HG03097 (cell line): ENCODE results near the gene PGAM5.

Experiments
- ATAC-seq: cut with Tn5 transposase; IDR thresholded peaks from one replicate; pipeline ENCODE4 v1.9.1; 2021; ENCODE audit not compliant: unreplicated experiment, low FRiP score

PGAM5 gene

DNA sequence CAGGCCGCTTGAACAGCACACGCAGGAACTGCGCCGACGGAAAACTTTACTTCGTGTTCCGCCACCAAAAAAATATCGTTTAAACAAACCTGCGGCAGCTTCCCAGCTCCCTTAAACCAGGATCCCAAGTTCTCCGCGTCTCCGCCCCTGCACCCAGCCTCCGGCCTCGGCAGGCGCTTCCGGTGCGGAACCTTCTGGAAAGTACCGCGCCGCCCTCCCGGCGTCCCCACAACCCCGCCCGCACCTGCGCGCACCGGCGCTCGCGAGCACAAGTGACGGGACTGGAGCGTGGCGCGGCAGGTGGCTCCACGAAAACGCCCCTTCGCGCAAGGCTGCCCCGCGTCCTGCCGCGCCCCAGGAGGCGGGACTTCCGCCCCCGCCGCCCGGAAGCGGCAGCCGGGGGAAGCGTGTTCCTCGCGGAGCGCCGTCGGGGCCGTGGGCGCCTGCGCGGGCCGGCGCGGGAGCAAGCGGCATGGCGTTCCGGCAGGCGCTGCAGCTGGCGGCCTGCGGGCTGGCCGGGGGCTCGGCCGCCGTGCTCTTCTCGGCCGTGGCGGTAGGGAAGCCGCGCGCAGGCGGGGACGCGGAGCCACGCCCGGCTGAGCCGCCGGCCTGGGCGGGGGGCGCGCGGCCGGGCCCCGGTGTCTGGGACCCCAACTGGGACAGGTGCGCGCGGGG lies at the start of gene PGAM5:
Gene PGAM5, plus strand, starts transcription at position 438 of the 675 bp plus-strand sequence. Its CDS starts 35 bp downstream, at position 473.
- ATAC-seq: peak; percentile 84

DNA sequence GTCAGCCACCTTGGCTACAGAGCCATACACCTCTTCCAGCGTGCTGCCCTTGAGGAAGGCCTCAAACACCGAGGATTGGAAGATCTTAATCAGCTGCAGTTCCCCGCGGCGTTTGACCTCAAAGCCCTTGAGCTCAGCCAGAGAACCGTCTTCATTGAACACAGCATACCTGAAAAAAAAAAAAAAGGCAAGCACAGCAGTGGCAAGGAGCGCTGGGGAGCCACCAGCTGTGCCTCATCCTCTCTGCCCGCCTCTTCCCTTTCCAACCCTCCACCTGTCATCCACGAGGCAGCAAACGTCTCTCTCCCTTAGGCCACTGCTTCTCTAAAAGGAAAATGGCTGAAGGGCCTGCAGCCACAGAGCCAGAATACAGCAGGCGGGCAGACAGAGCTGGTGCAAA lies 49.6 kb upstream of the PGAM5 start:
- no peak for ATAC-seq

DNA sequence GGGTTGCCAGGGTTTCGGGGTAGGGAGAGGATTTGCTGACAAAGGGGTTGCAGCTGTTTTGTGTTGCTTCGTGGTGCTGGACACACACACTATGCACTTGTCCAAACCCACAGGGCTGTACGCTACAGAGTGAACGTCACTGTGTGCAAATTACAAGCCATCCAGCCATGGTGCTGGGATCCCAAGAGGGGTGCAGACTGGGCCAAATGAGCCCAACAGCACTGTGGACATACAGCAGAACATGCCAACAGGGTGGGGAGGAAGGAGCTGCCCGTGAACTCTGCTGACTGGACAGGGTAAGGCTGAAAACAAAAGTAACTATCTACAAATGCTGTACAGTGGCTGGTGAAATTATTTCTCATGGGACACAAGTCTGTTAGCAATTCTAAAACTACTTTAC lies 48.7 kb upstream of the PGAM5 start:
- no peak for ATAC-seq

DNA sequence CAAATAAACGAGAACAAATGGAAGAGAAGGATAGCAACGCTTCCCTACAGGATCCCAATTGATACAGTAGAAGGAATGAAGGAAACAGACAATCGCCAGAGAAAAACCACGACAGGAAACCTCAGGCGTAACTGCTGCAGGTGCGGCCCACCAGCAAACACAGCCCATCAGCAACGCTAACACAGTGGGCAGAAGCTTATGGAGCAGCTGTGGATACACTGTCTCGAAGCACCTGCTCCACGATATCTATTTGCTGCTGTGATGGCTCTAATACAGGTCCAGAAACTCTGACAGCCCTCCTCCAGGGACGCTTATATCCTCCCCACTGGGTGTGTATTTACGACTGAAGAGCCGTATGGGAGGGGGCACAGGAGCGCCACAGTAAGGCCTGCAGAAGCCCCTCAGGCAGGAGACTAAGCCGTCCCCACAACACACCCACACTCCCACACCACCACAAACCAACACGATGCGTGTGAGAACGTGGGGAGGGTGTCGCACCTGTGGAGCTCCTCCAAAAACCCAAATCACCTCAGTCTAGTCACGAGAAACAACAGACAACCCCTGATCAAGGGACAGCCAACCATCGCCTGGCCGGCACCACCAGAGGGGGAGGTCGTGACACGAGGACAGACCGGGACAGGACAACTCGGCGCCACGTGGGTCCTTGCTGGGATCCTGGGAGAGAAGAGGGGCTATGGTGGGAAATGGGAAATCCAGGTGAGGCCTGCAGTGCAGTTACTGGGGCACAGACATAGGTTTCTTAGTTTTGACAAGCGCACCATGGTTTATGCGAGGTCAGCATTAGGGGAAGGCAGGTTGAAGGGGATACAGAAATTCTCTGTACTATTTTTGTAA lies 47.5 kb upstream of the PGAM5 start:
- no peak for ATAC-seq

DNA sequence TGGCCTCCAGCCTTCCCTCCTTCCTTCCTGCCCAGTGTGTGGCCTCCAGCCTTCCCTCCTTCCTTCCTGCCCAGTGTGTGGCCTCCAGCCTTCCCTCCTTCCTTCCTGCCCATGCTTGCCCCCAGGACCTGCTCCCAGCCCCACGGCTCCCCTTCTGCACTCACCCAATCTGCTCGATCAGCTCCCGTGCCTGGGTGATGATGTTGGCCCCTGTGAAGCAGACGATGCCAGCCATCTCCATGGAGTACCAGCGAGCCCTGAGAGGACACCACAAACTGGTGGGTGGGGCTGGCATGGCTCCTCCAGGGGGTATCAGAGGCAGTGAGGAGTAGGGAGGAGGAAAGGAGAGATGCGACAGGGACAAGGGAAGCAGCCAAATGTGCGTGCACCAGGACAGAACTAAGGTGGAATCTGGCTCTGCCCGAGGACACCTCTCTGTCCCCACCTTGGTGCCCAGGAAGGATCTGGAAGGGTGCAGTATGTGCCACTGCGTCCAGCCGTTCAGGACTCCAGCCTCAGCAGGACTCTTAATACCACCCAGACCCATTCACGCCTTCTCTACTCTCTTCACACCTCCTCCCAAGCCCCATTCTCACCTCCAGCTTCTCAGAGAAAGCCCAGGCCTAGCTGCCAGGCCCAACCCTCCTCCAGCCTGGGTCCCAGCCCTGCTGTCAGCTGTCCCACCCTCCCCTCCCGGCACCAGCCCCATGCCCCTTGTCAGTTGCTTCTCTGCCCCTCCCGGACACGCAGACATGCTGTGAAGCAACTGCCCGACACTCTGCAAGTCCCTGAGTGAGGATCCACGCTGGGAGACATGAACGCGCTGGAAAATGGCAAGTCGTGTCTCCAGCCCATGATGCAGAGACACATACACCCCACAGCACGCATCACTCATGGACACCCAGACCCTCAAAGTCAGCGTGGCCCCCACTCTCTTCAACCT lies 46.2 kb upstream of the PGAM5 start:
- ATAC-seq: no peak

DNA sequence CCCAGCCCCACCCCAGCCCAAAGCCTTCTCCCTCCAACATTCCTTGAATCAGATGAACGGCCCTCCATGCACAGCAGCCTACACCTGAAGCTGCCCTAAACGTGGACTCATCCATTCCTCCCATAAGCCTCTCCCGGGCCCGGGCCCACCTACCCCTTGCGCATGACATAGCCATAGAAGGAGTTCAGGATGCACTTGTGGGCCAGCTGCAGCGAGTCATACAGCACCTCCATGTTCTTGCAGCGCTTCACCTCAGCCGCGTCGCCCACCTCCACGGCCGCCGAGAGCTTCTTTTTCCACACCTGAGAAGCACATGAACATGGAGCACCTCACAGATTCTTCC lies 45.5 kb upstream of the PGAM5 start:
- ATAC-seq: no peak

DNA sequence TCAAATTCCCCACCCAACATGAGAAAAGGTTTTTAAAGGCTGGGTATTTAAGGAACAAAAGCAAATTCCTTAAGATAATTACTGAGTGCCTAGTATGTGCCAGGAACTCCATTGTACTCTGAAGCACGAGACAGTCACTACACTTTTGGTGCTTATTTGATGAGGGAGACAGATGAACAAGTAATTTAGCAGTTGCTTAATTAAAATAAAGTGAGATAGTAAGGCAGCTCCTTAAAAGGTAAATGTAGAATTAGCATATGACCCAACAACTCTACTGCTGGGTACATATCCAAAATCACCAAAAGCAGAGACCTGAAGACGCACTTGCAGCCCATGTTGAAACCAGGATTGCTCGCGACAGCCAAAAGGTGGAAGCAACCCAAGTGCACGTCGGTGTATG lies 44.8 kb upstream of the PGAM5 start:
- no peak for ATAC-seq

DNA sequence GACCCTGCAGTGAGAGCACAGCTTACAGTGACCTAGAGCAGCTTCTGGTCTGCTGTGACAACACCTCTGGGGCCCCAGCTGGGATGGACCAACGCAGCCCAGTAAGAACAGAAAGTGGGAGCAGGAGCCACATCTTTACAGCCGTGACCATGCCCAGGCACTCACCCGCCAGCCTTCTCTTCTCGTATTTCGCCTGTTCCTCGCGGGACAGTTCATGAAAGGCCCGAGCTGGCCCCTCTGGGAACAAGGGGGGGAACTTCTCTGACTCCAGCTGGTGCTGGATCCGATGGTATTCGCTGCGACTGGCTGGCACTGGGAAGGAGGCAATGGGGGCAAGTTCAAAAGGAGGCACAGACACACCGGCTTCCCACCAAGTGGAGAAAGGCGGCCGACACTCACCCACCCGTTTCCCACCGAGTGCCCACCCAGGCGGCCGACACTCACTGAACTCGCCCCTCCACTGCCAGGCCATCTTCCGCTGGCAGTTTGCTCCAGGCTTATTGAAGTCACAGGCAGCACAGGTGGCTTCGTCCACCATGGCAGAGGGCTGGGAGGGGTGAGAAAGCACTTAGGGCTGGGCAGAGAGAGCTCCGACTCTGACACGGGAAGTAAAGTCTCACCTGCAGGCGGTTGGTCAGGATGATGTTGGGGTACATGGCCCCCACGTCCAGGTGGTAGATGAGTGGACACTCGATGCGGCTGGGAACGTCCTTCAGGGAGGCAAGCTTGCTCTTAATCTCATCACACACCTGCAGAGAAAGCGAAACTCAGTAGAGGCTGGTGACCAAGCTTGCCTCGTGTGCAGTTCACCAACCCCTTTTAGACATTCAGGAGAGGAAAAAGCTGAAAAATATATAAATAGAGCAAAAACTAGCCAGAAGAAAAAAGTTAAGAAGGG lies 42.2 kb upstream of the PGAM5 start:
- ATAC-seq: no peak

DNA sequence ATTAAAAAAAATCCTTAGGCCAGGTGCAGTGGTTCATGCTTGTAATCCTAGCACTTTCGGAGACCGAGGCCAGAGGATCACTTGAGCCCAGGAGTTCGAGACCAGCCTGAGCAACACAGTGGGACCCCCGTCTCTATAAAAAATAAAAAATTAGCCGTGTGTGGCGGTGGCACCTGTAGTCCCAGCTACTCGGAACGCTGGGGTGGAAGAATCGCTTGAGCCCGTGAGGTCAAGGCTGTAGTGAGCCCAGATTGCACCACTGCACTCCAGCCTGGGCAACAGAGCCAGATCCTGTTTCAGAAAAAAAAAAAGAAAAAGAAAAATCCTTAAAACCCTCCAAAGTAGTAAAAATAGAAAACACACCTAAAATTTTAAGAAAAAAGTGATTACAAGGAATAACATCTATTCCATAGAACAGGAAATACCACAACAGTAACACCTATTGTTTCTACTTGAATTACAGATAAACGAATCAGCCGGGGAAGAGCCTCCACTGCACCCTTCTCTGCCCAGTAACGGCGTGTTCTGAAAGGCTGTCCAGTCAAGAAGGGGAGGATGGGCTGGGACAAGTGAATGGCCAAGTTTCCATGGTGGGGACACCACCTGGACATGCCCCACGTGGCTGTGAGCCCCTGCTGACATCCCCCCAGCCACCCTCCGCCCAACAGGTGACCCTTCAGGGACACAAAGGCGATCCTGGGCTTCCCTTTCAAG lies 41.3 kb upstream of the PGAM5 start:
- no peak for ATAC-seq

DNA sequence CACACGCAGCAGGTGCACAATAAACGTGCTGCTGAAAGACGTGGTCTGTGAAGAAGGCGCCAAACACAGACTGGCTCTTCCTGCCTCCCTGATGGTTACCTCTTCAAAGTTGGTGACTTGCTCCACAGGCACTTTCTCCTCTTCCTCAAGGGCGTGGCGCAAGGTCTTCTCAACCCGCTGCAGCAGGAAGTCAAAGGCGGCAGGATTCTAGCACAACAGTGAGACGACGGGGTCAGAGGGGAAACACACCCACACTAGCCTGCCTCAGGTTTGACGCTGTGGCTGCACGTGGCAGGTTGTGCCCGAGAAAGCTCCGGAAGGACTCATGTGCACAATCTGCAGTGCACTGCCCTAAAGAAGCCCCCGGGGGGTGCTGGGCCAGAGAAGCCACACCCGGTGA lies 38.5 kb upstream of the PGAM5 start:
- ATAC-seq: no peak

DNA sequence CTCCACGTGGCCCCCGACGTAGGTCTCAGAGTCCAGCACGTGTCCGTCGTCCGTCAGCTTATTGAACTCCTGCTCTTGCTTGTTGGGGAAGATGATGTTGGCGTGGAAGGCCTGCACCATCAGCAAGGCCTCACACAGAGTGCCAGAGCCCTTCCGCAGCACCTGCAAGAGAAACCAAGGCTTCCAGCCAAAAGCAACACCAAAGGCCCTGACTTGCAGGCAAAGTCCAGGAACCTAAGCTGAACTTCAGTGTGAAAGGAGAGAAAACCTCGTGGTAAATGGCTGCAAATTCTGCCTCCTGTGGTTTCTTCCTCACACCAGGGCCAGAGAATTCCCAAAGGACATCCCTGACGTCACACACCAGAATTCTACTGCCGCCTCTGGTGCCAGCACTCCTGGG lies 38.0 kb upstream of the PGAM5 start:
- no peak for ATAC-seq

DNA sequence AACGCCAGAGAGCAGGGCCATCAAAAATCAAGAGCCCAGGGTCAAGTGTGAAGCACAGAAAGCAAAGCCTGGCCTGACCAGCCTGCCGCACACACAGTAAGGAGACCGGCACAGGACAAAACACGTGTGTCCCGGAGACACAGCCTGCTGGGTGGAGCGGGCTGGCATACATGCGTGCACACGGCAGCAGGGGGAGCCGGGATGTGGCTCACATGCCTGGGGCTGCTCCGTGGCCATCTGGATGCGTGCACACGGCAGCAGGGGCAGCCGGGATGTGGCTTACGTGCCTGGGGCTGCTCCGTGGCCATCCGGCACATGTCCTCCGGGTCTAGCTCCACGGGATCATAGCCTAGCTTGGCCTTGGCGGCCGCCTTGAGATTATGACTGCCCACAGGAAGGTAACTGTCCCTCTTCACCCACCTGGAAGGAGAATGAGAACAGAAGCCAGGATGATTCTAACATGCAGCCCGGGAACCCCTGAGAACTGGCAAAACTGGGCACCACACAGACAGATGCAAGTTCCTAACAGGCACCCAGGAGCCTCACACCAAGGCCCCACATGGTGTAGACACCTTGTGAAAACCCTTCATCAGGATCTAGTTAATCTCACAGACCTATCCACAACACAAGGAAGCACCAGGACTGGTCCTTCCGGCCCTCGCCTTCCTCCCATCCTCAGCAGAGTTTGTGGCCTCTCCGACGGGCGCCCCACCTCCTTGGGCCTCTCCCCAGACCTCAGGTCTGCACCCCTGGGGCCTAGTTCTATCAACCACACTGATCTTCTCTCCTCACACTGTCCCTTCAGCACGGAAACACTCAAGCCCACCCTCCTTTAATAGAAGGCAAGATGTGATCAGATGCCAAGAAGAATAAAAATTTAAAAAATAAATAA lies 37.1 kb upstream of the PGAM5 start:
- no peak for ATAC-seq

DNA sequence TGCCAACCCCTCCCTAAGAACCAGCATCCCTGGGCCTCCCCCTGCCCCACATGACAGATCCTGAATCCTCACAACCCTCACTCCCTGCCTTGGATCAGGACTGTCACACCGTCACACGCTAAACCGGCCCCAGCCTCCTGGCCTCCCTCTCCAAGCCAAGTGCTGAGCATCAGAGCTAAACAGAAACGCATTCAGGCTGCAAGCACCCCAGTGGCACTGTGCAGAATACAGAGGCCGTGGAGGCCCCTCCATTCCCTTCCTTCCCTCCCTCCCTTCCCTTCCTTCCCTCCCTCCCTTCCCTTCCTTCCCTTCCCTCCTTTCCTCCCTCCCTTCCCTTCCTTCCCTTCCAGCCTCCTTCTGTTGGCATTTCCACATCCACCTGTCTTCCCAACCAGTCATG lies 36.1 kb upstream of the PGAM5 start:
- no peak for ATAC-seq

DNA sequence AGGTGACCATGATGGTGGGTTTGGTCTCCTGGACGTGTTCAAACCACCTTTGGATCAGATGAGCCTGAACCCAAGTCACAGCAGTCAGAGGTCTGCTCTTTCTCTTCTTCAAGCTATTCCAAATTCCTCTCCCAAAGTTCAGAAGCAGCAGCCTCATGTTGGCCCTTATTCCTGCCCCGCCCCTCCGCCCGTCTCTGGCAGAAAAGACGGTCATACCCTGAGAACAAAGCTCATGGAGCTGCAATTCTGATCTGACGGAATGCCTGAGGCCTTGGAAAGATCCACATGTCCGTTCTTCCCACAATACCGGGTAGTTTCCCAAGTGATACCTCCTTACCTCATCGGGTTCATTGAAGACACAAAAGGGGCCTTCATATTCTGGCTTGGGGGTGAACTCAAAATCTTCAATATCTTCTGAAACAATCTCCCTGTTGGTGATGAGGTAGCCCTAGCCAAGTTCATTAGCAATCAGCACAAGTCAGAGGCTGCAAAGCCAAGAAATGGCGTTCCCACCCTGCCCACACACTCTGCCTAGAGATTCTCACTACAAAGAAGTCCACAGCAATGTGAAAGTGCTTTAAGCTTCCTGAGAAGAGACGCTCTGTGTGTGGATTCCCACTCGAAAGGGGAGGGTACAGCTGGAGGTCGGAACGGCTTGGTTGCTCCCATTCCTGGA lies 34.7 kb upstream of the PGAM5 start:
- ATAC-seq: no peak

DNA sequence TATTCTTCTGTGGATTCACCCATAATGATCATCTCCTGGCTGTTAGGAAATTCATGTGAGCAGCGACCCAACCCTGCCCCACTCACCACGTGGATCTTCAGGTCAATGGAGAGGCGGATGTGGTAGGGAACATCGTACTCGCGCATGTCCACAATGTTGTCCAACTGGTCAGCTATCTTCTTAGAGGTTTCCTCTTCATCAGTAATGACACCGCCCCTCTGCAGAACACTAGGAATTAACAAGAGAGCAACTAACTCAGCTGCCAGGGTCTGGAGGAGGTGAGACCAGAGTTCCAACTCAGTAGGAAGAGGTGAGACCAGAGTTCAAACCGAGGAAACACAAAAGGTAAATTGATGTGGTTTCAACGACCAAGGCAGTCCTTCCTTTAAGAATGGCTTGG lies 33.1 kb upstream of the PGAM5 start:
- no peak for ATAC-seq

DNA sequence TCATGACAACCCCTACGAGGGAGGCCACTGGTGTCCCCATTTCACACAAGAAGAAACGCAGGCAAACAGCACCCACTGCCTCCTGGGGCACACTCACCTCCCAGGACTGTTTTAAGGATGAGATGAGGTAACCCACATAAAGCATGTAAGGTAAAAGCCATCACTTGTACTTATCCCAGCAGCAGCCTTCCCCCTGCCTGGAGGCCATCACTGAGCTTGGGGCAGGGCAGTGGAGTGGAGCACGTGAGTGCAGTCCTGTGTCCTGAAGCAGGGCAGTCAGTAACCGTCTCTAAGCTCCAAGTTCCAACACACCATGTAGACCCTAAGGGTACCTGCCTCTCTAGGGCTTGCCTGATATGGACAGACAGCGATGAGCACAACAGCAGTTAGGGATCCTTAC lies 25.2 kb upstream of the PGAM5 start:
- ATAC-seq: no peak

DNA sequence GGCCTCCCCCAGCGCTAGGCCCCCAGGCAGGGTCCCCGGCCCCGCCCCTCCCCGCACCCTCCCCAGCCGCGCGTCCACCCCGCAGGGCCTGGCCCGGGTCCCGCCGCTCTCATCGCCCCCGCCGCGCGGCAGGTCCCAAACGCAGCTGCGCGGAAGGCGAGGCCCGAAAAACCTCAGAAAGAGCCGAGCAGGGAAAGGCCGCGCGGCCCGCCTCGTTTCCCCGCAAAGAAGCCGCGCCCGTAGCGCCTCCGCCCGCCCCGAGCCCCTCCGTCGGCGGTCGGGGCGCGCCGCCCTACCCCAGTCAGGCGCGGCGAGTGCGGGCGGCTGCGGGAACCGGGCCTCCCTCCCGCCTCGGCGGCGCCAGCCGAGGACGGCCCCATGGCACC lies 23.8 kb upstream of the PGAM5 start:
- peak; percentile 18 for ATAC-seq
